Measurements from ENCODE around the gene PLA2G2C.
"Not testable (repeated sequence)": the region's sequence is repeated elsewhere in the genome, so short reads cannot be mapped to it uniquely, and the experiment has no call there.

The PLA2G2C gene, protein sequence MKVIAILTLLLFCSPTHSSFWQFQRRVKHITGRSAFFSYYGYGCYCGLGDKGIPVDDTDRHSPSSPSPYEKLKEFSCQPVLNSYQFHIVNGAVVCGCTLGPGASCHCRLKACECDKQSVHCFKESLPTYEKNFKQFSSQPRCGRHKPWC

DNA sequence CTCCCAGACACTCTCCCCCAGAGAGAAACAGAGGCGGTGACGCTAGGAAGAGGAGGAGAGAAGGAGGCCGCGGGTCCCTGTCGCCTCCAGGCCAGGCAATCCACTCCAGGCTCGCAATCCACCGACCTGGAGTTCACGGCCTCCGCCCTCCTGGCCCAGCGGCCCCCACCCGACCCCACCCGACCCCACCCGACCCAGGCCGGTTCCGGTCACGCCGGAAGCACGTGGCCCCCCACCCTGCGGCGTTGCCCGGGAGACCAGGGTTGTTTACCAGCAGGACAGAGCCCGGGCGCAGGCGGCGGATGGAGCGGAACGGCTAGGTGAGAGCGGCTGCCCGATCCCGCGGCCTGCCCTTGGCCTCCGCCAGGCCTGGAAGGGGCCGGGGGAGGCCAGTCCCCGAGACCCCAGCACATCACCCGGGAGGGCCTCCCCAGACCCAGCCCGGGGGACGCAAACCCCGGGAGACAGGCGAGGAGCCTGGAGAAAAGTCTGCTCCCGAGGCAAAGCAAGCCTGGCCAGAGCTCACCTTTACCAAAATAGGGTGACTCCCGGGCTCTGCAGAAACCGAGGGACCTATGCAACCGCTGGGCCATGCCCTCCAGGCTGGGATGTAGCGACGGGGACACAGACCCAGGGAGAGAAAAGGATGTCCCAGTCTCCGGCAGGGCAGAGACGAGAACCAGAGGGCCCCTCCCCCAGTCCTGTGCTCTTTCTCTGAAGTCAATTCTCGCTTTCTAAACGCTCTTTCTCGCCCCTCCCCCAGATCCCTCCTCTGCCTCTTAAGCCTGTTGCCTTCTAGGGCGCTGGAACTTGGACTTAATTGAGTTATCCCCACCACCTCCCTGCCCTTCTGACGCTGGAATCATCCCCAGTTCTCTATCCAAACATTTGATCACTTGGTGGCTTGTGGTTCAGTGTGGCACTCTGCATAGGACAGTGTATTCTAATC, at the start of gene PLA2G2C, which contains the start of gene UBXN10:
PLA2G2C (minus strand) TSS at position 685 of the 949 bp plus-strand sequence. CDS start 9,155 bp downstream, outside the sequence.
UBXN10 (plus strand) TSS at position 263 of the 949 bp plus-strand sequence. CDS start 4,466 bp downstream, outside the sequence.
- DNase-seq, result no peak

DNA sequence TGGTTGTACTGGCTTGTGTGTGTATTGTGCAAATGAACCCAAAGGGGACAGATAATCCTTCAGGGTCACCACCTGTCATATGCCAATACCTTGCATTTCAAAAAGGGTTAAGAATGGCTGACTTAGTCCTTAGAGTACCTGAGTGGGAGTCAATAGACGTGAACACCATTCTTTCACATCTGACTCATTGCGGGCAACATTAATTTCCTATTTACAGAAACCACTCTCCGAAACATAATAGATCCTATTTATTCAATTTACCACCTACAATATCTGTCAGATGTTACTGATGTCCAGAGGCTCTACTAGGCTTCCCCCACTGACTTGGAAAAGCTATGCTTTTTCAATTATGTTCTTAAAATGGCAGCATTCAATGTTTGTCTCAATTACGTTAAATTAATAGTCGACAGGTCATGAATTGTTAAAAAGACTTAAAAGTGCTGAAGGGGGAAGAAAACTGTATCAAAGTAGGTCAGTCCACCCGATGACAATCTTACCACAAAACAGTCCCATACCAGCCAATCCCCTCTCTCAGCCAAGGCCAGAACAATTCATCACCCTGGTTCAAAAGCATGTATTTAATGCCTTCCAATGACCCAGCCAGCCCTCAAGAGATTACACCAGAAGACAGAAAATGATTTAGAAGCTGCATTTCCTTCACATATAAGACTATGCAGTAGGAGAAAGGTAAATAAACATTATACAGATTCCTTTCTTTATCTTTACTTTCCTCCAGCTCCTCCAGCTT, 48.6 kb upstream of the PLA2G2C start:
- DNase-seq, result no peak

DNA sequence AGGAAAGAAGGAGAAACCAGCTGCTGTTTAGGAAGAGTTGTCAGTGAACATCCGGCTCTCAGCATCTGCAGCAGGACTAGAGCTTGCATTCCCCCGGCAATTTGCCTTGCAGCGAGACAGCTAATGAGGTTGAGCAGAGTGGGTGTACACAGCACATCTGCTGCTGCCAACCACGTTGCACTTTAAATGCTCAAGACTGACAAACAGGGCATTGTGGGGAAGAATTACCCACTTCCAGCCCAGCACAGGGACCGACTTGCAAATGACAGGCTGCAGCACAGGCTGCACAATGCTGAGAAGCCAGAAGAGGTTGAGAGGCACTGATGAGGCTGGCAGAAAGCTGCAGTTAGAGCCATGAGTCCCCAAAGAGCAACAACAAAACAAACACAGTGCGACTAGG, 47.5 kb upstream of the PLA2G2C start:
- no peak for DNase-seq

DNA sequence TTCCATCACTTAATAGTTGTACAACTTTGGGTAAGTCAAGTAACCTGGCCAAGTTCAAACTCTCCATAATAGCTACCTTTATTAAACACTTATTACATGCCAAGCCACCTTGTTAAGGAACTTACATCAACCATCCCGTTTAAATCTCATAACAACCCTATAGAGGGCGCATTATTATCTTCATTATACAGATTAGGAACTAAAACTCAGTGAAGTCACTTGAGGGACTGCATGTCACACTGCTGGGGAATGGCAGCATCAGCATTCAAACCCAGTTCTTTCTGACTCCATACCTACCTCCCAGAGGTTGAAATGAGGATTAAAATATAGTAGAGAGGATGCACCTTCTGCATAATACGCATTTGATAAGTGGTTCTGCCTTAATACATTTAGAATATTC, 47.1 kb upstream of the PLA2G2C start:
- peak; percentile 15 to 35 for DNase-seq

DNA sequence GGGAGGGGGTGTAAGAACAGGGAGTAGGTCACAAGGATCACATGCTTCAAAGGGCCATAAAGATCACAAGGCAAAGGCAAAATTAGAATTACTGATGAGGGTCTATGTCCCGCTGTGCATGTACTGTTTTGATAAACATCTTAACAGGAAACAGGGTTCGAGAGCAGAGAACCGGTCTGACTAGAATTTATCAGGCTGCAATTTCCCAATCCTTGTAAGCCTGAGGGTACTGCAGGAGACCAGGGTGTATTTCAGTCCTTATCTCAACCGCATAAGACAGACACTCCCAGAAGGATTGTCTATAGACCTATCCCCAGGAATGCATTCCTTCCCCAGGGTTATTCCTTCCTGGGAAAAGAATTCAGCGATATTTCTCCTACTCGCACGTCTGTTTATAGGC, 46.2 kb upstream of the PLA2G2C start:
- DNase-seq, result not testable (repeated sequence)

DNA sequence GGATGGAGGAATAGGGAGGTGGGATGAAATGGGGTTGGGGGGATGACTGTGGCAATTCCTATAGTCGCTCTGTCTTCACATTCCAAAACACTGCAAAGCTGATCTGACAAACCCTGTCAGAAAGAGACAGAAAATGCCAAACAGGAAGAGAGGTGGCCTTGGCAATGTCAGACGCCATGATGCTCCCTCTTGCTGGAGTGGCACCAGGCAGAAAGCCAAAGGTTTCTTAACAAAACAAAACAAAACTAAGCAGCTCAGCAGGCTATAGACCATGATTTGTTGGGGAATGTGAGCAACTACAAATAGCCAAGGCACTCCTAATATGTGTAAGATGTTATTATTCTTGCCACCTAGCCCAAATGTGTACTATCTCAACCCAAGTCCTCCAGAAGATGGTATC, 42.9 kb upstream of the PLA2G2C start:
- no peak for DNase-seq

DNA sequence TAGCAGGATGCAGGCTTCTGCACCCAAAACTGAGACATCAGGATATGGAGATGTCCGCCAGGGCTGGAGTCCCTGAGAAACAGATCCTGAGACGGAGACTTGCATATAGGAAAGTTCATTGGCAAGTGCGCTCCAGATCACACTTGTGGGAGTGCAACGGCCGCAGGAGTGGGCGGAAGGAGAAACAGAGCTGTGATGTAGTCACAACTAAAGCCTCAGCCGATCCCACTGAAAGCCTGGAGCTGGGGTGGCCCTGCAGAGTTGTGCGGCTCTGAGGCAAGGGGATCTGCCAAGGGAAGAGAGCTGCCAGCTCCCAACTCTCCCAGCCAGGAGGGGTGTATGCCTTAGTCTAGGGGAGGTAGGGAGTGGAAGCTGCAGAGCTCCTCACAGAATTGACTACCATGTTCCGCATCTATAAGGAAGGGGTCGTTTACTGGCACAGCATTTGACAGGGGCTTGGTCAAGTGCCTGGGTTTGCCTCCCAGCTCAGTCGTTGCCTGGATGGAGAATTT, 42.1 kb upstream of the PLA2G2C start:
- DNase-seq, result no peak

DNA sequence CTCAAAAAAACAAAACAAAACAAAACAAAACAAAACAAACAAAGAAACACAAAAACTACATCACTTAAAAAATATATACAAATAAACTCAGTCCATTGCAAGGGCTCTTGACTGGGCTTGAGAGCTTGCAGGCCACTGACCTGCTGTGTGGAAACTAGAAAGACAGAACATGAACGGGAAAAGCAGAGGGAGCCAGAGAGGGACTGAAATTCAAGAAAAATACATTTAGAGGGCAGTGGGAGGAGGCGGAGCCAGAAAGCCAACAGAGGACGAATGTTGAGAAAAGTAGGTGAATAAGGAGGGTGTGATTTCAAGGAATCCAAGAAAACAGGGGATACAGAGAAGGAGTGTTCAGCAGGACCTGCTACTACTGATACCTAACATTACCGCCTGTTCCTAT, 41.4 kb upstream of the PLA2G2C start:
- no peak for DNase-seq

DNA sequence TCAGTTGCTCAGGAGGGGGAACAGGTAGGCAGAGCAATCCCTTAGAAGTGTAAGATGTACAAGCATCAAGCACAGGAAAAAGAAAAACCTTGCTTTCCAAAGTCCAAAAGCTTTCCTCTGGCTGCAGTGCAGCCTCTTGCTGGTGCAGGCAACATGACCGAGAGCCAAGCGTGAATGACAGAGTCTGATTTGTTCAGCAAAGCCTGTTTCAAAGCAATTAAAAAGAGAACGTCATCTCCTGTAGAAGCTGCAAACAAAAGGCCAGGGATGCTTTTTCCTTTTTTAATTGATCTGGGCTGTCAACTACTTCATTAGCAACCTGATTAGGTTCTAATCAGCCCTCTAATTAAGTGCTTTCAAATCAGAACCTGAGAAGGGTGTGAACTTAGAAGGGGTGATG, 38.2 kb upstream of the PLA2G2C start:
- no peak for DNase-seq

DNA sequence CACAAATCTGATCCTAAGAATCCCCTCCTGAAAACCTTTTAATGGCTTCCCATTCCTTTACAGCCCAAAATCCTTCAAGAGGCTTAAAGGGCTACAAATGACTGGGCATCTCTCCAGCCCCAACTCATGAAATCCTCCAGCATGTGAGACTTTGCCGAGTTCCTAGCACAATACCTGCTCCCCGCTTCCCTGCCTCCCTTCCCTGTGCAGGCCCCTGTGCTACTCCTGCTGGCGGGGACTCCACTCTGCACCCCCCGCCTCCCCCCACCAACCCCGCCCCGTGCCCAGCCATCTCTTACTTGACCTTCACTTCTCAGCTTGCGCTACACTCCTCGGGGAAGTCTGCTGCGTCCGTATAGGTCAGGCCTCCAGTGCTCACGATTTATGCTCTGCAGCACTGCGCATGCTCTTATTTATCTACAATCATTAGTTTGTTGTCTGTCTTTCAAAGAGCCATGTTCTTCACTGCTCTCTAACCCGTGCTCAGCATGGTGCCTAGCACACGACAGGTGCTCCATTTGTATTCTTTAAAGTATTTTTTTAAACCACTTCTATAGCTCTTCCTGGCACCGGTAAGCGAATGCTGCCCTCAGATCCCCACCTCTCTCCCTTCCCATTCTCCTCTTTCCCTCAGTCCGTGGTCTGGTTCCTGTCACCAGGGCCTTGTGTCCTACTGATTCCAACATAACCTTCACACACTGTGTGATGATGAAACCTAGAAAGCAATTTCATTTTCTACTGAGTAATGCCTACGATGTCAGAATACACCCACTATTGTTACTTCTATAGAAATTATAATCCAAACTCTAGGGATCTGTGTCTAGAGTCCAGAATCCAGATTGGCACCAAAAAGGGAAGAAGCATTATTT, 37.5 kb upstream of the PLA2G2C start:
- no peak for DNase-seq

DNA sequence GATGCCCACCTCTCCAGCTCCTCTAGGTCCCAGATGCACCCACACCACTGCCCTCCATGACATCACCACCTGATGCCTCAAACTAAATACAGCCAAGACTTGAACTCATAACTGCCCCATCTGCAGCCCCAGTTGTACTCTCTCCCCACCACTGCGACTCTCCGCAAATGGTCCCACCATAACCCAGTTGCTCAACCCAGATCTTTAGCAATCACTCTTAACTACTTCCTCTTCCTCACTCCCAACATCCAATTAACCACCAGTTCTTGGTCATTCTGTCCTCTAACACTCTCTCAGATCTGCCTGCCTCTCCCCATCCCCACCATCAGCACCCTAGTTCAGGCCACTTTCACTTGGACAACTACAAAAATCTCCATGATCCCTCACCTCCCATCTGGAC, 36.8 kb upstream of the PLA2G2C start:
- DNase-seq, result peak; percentile 46 to 59

DNA sequence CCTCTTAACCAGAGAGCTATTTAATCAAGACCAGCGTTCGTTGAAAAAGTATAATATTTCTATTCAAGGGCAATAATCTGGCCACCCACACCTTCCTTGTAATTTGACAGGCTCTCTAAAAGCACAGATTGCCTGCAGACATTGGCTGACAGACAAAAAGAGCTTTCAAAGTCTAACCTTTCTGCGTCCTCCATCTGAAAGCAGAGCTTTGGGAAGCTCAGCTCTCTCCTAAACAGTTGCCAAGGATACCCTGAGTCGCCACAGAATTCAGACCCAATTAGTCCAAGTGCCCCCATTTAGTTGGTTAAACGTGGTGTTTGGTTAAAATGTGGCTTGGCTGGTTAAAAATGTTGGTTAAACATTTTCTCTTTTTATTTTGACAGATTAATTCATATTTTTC, 33.7 kb upstream of the PLA2G2C start:
- no peak for DNase-seq

DNA sequence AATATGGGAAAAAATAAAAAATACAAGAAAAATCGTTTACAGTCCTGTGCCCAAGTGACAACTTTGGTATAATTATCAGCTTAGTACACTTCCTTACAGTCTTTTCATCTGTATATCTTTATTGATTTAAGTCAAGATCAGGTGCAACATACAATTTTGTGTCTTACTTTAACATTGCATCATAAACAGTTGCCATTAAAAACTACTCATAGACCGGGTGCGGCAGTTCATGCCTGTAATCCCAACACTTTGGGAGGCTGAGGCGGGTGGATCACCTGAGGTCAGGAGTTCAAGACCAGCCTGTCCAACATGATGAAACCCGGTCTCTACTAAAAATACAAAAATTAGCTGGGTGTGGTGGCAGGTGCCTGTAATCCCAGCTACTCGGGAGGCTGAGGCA, 32.7 kb upstream of the PLA2G2C start:
- DNase-seq, result not testable (repeated sequence)

DNA sequence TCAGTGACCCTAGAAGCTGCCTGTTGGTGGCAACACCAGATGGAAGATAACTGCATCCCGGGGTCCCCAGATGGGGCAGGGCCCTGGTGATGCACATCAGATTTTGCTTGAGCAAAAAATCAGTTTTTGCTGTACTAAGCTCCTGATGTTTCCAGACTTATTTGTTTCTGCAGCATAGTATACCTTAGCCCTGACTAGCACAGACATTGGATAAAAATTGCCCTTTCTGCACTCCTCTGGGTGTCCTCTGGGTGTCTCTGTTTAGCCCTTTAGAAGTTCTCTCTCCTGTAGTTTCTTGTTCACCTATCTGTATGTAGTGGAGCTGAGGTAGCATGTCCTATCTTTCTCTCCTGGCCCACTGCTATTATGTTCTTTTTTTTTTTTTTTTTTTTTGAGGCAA, 30.3 kb upstream of the PLA2G2C start:
- peak; percentile 49 to 62 for DNase-seq

DNA sequence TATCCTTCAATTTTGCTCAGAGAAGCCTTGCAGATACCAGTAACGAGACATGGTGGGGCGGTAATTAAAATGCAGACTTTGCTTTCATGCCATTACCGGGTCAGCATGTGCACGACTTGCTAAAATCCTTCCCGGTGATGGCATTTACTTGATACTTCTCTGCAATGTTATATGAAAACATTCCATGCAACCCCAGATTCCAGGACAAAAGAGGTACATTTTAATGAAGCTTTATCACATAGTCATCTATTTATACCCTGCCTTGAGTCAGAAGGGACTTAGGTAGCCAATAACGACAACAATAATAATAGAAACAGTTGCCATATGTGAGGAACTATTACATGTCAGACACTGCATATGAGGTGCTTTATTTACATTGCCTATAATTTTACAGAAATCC, 29.4 kb upstream of the PLA2G2C start:
- DNase-seq, result no peak

DNA sequence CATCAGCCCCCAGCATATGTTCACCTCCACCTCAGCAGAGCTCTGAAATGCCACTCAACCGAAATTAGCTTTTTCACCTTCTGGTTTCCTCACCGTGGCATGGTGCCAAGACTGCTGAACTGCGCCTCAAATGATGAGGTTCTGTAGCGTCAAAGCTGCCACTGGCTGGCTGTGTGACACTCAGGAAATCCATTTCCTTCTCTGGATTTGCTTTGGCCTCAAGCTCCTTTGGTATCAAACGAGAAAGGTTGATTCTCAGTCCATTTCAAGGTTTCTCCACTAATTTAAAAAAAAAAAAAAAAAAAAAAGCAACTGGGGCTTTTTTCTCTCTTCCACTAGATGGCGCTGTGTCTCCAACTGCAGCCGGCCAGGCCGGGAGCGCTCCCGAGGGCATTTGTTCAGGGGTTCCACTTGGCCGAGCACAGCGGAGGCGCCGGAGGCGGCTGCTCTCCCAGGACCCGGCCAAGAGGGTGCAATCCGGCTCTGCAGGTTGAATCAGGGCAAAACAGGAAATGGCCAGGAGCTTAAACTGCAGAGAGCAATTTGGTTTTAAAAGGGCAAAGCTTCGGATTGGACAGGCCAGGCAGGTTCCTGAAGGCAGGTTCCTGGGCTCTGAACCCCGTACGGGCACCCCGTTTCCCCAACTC, 26.5 kb upstream of the PLA2G2C start:
- peak; percentile 41 to 47 for DNase-seq

DNA sequence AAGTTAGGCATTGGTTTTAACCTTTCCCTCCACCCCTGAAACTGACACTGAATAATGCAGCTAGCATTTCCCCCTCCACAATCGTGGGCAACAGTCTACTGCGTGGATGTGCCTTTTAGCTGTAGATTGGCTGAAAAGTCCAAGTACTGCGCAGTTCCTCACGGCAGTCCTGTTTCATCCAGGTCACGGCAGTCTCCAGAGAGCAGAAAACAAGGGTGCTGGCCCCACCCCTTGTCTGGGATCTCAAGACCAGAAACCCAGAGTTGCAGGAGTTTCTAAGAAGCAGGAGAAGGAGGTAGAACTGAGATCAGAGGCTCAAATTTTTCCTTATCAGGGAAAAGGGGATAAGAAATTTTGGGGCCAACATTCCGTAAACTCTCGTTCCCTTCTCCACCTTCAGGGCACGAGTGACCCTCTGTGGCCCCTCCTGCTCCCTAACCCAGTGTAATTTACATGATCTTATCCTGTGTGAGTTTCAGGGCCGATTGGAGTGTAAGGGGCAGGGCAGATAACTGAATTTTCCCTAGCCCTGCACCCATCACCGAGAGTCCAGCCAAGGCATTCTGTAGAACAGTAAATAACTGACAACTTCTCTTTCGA, 25.9 kb upstream of the PLA2G2C start:
- no peak for DNase-seq

DNA sequence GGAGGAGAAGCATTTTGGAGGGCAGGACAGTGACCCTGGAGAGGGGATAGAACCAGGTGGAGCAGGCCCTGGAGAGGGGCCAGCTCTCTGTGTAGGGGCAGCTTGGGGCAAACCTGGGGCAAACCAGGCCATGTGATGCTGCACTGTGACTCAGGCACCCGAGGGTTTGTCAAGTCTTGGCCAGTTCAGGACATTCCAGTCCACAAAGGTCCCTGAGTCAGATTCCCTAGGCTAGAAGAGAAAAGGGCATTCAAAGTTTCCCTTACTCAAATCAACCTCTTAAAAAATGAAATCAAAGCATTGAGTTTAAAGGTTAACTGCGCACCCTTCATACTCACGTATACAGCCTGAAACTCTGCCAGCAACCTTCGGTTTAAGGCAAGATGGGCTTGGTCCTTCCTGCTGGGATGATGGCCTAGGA, 25.2 kb upstream of the PLA2G2C start:
- no peak for DNase-seq

DNA sequence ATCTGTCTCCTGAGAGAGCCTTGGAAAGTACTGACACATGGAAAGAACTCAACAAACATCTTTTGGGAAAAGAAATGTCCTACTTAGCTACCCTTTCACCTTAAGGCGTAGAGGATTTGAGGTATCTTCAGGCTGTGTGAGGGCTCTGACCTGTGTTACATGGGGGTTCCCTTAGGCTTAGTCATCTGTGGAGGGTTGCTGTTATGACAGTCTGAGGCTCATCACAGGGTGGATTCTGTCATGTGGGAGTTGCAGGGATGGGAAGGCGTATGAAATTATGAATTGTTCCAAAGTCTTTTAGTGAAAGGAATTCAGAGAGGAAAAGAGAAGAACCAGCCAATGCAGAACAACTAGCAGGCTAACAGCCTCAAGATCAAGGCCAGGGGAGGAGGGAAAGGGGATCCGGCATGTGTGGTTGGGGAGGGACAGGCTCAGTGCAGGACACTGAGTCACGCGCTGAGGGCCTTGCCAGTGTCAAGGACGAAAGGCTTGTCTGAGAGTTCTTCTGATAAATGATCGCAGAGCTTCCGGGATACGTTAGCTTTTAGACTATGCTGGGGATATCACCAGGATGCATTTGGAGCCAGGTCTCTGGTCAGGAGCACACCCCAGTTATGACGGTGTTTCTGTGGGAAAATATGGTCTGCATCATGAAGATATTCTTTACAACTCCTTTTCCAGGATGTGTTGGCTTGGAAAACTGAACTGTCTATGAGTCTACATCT, 24.6 kb upstream of the PLA2G2C start:
- DNase-seq, result no peak

DNA sequence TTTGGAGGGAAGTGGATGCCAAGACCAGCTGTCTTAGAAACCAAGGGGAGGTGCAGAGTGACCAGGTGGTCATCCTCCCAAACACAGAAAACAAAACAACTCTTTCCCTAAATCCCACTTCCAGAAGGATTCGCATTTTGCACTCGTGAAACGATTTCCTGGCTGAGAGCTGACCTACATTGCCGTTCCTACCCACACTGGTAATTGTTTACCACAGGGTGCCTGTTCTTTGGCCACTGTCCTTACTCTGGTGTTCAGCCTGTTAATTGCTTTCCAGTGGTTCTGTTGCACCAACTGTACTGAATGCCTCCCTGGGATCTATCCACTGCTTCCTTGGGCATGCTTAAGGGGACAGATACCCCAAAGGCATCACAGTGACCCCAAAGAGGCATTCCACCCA, 23.2 kb upstream of the PLA2G2C start:
- no peak for DNase-seq

DNA sequence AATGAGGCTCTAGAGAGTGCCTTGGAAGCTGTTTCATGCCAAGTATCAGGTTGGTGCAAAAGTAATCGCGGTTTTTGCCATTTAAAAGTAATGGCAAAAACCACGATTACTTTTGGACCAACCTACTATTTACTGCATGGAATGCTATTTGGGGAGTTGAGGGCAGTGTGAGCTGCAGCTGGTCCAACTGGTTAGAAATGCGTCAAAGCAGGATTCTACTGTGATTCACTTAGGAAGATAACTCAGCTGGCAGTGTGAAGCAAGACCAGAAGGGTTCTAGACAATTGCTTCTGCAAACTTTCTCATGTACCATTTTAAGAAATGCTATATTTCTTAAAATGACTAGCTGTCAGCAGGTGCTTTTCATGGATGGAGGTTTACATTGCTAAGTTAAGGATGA, 21.2 kb upstream of the PLA2G2C start:
- no peak for DNase-seq

Measured in AML-193 (cell line).